NOMO-1 (cell line): Measurements from ENCODE around the gene PNISR.

Source experiments
- DNase-seq, 2 experiments: peaks; one replicate each; lab custom pipeline; 2025; ENCODE audit not compliant: unreplicated experiment in 2 of 2; lab: John Stamatoyannopoulos, UW

PNISR gene

DNA sequence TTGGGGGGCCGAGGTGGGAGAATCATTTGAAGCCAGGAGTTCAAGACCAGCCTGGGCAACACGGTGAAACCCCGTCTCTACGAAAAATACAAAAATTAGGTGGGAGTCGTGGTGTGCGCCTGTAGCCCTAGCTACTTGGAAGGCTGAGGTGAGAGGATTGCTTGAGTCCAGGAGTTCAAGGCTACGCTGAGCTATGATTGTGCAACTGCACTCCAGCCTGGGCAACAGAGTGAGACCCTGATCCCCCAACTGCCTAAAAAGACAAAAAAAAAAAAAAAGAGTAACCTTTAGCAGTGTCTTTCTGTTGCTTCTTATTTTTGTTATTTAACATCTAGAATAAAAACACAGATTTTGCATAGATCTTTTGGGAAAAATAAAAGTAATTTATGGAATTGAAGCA, 18.0 kb downstream of the PNISR start:
- no peak for DNase-seq

DNA sequence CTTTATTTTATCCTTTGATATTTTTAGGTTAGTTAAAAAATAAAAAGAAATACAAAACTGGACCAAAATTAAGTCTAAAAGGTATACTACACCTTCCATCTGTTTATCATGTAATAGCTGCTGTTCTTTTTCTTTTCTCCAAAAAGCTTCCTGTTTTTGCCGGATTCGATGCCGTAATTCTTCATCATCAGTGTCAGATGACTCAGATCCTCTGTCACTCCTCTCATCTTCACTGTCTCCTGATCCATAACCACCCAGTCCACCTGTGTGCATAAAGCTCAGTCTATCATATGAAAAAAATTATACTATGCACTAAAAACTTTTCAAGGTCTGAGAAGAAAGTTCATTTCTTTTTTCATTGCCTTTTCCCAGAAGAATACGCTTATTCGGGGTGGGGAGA, 22.7 kb downstream of the PNISR start:
- DNase-seq: peak in 1 of 2 experiments; percentile 48

DNA sequence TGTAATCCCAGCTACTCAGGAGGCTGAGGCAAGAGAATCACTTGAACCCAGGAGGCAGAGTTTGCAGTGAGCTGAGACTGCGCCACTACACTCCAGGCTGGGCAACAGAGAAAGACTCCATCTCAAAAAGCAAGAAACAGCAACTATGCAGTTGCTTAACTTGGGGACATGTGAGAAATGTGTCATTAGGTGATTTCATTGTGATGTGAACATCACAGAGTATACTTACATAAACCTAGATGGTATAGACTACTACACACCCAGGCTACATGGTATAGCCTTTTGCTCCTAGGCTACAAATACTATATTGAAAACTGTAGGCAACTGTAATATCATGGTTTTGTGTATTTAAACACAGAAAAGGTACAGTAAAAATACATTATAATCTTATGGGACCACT, 27.8 kb downstream of the PNISR start:
- no peak for DNase-seq

DNA sequence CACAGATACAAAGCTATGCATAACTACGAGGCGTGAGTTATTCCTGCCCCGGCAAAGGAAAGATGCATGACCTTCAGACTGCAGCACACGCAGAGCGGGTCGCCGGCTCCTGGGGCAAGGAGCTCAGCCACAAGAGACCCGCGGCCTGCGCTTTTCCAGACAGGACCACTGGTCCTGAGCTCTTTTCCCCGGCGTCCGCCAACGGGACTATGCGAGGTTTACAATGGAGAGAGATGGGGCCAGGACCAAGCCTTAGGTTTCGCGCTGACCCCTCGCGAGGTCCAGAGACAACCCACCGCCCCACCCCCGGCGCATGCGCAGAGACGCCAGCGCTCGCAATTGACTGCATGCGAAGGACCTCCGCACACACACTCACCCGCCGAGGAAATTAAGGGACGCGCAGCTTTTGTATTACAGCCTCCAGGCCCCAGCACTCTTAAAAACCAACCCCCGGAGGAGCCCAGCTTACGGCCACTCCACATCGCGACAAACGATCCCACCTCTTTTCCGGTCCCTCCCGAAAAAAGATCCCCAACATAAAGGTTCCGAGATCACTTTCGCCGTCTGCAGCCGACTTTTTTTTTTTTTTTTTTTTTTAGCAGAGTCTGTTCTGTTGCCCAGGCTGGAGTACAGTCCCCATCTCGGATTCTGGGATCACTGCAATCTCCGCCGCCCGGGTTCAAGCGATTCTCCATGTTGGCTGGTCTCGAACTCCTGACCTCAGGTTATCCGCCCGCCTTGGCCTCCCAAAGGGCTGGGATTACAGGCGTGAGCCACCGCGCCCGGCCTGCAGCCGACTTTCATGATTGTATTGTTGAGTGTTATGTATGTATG, 31.2 kb downstream of the PNISR start, which contains the start of gene COQ3:
COQ3 (minus strand) TSS at position 498 of the 834 bp plus-strand sequence; CDS start at position 482, 16 bp downstream.
- DNase-seq: peak; percentile 37 to 62

DNA sequence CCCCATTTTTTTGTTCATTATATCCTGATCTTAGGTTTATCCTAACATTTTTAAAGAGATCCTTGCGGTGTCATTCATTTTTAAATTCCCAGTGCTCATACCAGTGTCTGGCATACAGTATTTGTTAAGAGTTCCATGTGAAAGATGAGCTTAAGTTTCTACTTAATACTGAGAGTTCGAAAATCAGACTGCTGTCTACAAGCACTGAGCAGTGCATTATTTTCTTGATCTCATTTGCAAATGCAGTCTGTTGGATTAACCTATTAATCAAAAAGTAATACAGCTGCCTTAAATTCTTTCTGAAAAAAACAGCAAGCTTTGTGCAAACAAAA, 31.8 kb downstream of the PNISR start:
- no peak for DNase-seq

DNA sequence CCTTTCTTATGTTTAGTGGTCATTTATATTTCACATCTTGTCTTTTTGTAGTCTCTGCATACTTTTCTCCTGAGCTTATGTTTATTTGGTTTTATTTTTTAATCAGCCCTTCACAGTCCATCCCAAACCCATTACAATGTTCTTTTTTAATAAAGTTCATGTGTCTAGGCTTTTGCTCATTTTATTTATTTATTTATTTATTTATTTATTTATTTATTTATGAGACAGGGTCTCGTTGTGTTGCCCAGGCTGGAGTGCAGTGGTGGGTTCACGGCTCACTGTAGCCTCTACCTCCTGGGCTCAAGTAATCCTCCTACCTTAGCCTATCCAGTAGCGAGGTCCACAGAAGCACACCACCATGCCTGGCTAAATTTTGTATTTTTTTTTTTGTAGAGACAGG, 34.2 kb downstream of the PNISR start:
- no peak for DNase-seq

DNA sequence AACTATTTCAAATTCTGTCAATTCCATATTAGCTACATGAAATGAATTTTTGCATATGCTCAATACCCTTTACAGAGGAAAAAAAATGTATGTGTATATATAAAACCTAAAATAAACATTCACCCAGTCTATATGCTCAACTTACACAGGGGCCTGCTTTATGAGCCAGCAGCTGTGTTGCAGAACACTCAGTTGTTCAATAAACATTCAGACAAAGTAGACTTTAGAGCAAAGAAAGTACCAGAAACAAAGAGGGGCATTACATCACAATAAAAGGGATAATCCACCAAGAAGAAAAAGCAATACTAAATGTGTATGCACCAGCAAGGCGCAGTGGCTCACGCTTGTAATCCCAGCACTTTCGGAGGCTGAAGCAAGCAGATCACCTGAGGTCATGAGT, 40.6 kb downstream of the PNISR start:
- DNase-seq: no peak

DNA sequence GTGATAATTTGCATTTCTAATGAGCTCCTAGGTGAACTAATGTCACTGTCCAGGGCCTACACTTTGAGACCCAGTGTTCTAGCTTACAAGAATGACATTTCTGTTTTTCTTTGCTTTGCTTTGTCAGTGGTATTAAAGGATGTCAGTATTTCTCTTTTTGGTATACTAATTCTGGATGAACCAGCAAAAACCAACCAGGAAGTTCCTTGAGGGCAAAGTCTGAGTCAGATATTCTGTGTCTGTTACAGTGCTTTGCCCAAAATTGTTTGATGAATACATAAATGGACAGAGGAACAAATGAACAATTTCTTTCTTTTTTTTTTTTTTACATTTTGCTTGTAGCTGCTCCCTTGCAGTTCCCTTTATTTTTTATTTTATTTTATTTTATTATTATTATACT, 46.5 kb downstream of the PNISR start:
- DNase-seq: no peak

DNA sequence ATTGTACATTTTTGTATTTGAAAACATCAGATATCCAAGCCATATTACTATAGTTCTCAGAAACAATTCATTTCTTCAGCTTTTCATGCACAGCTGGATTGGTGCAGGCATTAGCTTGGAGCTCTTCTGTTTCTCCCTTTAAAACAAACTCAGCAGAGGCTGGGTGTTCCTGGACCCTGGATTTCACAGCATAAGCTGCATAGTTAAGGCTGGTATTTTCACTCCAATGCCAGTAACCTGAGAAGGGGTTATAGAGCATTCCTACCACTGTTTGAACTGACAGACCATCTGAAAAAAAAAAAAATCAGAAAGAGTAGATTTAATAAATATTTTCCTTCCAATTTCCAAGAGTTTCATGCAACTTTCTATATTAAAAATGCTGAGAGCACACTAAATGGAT, 55.6 kb downstream of the PNISR start:
- DNase-seq: no peak

DNA sequence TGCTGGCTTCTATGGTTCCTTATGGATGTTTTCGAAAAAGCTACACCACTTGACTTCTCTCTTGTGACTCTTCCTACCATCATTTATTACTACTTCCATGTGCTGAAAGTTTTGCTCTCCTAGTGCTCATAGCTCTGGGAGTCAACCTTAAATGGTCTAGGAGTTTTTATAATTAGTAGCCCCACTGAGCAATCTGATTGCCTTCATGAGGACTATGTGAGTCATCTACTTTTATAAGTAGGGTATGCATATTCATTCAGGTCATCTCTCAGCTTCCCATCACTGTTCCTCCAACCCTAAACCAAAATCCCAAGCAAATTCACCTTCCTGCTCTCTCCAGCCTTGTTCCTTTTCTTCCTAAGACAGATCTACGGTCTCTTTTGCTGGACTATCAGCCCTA, 58.3 kb downstream of the PNISR start:
- DNase-seq: no peak

DNA sequence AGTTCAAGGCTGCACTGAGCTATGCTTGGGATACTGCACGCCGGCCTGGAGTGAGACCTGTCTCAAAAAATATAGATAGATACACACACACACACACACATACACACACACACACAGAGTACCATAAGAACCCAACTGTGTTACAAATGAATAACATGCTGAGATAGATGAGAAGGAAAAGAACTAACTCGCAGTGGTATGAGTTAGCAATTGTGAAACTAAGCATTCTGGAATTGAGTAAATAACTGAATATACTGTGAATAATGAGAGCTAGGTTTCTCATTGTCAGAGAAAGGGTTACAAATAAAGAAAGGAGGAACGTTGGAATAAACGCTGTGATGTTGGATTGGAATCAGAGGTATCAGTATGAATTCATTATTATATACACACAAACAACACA, 61.1 kb downstream of the PNISR start:
- DNase-seq: no peak

DNA sequence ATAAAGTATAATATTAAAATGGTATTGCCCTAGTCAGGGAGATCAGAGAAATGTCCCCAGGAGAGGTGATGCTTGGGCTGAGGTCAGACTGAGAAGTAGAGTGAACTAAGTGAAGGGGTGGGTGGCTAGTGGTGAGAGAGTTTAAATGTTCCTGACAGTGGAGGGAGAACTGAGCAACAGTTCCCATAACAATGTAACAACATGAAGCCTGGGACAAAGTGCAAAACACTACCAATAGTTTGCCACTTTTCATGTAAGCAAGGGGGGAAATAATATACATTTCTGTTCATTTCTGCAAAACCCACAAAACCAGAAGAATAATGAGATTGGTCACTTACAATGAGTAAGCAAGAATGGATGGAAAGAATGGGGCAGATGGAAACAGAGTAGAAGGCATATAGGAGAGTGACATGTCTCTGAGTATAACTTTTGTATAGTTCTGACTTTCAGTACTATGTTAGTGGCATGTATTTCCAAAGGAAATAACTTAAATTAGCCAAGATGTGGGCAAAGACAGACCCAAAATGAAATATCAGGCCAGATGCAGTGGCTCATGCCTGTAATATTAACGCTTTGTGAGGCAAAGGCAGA, 62.3 kb downstream of the PNISR start:
- DNase-seq: no peak

DNA sequence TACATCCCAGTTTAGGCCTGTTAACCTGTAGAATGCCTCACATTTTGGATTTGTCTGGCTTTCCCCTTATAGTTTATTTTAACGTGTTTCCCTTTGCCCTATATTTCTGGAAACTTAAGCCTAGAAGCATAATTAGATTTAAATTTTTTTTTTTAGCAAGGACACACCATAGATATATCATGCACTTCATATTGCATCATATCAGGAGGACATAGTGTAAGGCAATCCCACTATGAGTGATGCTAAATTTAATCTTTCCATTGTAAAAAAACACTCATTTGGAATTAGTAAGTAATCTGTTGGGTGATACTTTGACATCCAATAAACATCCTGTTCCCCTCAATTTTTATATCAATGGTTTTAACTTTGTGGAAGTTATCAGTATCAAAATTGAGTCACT, 65.3 kb downstream of the PNISR start:
- DNase-seq: no peak

DNA sequence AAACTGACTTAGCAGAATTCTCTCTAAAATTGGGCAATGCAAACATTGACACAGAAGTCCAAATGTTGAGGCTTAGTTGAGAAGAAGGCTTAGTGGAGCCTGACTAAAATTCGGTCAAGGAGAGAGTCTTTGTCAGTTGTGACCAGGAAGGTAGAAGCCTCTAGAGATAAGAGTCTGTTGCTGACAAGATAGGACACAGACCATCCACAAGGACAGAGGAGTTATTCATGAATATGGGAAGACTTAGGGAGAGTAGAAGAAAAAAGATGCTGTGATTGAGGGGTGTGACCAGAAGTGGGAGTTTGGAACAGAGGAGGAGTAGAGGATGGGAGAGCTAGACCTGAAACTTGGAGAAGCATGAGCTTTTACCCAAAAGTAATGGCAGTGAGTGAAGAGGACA, 68.5 kb downstream of the PNISR start:
- DNase-seq: no peak

DNA sequence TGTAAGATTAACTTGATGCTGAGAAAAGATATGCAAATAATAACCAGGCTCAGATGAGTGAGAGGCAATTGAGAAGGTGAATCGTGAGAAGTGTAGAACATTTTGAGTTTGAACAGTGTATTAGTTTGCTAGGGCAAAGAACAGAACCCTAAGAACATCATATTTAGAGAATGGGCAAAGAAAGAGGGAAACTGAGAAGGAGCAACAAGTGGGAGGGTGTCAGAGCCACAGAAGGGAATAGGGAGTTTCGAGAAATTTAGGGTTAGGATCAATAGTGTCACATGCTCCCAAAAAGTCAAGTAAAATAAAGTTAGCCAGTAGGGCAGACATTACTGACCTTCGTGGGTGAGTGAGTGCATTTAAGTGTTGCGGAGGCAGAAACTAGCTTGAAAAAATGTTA, 70.1 kb downstream of the PNISR start:
- DNase-seq: no peak

DNA sequence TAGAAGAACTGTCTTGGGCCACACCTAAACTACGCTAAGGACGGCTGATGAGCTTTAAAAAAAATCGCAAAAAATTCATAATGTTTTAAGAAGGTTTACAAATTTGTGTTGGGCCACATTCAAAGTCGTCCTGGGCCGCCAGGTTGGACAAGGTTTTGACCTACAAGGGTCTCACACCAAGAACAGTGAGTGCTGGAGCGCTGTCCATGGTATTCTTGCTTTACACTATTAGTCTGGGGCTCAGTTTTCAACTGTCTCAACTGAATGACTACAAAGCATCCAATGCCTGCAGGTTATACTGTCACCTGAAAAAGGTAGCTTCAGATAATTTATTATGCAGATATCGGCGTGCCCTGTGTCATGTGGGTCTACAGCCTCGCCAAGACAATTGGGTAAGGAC, 72.0 kb downstream of the PNISR start:
- no peak for DNase-seq

DNA sequence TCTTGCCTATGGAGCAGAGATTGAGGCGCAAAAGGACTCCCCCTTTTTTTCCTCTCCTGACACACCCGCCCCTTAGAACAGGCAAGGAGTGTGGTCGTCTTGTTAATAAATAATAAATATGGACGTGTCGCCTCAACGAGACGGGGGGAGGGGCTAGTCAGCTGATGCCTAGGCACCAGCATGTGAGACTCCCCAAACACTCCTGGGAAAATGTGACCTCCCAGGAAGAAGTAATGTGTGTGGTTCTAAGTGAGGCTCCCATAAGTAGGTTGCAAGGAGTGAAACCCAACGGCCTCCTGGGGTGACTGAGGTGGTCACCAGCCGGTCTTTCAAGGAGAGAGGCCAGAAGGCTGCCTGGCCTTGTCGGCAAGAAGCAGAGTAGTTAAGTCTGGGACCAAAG, 74.5 kb downstream of the PNISR start:
- no peak for DNase-seq

DNA sequence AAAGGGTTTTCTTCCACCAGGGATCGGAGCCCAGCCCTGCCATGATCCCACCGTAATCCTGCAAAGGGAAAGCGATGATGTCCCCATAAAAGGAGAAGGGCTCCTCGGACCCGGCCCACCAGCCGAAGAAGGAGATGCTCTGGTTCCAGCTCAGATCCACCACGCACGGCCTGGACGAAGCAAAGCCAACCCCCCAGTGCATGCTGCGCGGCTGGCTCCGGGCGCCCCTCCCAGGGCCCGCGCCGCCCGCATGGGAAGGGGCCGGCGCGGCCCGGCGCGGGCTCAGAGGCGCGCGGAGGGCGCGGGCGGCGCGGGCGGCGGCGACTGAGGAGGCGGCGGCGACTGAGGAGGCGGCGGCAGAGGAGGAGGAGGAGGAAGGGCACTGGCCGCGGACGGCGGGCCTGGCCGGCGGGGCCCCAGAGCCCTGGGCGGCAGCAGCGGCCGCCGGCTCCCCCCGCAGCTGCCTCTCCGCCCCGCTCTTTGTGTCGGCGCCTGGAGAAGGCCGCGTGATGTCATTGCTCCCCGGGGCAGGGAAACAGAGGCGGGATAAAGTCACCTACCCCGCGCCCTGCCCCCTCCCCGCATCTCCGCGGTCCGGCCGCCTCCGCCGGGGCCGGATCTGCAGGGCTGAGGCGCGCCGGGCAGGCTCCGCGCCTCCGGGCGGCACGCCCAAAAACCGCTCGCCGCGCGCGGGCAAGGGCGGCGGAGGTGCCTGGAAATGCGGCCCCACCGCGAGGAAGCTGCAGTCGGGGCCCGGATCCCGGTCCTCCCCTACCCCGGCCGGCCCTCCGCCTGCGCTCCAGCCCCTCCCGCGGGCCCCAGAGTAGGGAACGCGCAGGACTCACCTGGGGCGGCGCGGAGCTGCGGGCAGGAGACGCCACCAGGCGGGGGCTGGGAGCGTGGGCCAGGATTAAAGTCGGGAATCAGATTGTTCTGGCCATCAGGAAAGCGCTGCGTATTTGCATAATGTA, 75.7 kb downstream of the PNISR start, which contains the start of gene FAXC:
FAXC (minus strand) TSS at position 504 of the 971 bp plus-strand sequence; CDS start at position 202, 302 bp downstream.
- DNase-seq: no peak

DNA sequence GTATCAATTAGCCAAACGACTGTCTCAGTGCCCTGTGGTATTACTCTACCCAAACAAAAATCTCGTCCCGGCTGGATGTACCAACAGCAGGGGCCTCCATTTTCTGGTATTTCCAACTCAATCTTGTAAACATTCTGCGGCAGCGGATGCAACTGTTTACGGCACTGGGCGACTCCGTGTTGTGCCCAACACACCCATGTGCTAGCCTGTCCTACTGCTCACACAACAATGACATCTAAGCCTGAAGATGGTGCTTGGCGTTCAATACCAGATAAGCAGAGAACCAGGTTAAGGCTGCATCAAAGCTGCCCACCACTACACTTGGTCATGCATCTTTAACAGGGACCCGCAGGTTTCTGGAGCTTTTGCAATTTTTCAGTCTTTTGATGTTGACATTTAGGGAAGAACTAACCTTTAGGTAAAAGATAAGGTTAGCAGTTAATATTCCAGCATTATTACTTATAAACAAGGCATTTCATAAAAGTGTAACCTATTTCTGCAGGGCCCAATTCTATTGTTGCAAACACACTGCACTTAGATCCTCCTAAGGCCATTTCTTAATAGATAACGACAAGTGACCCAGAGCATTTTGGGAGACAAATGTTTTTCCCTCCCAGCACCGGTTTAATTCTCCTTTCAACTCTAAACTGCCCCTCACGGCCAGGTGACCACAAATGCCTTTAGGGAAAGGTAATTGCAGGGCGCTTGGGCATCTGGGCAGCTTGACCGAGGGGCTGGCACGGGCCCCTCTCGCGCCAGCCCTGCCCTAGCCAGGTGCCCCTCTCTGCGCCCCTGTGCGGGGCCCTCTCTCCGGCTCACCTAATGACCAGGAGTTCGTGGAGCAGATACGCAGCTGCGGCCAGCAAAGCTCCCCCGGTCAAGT, 76.6 kb downstream of the PNISR start:
- no peak for DNase-seq
